Measurements from ENCODE around the gene RAP1GAP.

Gene RAP1GAP

GRCh38 chr1:21608798-21609197, 60.4 kb downstream of the RAP1GAP start:
- no peak for DNase-seq (ENCODE audit: low spot score)

GRCh38 chr1:21607549-21608529, 61.3 kb downstream of the RAP1GAP start:
- DNase-seq (ENCODE audit: low spot score): no peak

GRCh38 chr1:21605964-21606705, 63.0 kb downstream of the RAP1GAP start:
- DNase-seq (ENCODE audit: low spot score): no peak

- DNase-seq (ENCODE audit: low spot score): no peak
Measured at GRCh38 chr1:21605012-21605715, 64.0 kb downstream of the RAP1GAP start.

GRCh38 chr1:21604208-21604957, 64.8 kb downstream of the RAP1GAP start:
- no peak for DNase-seq (ENCODE audit: low spot score)

- DNase-seq (ENCODE audit: low spot score): peak; percentile 63
Measured at GRCh38 chr1:21603177-21604138, 65.7 kb downstream of the RAP1GAP start.

- no peak for DNase-seq (ENCODE audit: low spot score)
Measured at GRCh38 chr1:21601278-21602048, 67.7 kb downstream of the RAP1GAP start.

GRCh38 chr1:21599402-21599801, 69.8 kb downstream of the RAP1GAP start:
- DNase-seq (ENCODE audit: low spot score): no peak

GRCh38 chr1:21598904-21599303, 70.3 kb downstream of the RAP1GAP start:
- DNase-seq (ENCODE audit: low spot score): no peak

- DNase-seq (ENCODE audit: low spot score): no peak
Measured at GRCh38 chr1:21598417-21598816, 70.7 kb downstream of the RAP1GAP start.

GRCh38 chr1:21597753-21598152, 71.4 kb downstream of the RAP1GAP start:
- no peak for DNase-seq (ENCODE audit: low spot score)

- DNase-seq (ENCODE audit: low spot score): no peak
Measured at GRCh38 chr1:21596628-21597027, 72.5 kb downstream of the RAP1GAP start.

- DNase-seq (ENCODE audit: low spot score): no peak
Measured at GRCh38 chr1:21596174-21596573, 73.0 kb downstream of the RAP1GAP start.

- DNase-seq (ENCODE audit: low spot score): no peak
Measured at GRCh38 chr1:21594935-21595897, 73.9 kb downstream of the RAP1GAP start.

GRCh38 chr1:21594501-21594900, 74.7 kb downstream of the RAP1GAP start:
- DNase-seq (ENCODE audit: low spot score): no peak

GRCh38 chr1:21593231-21593630, 75.9 kb downstream of the RAP1GAP start:
- no peak for DNase-seq (ENCODE audit: low spot score)

- no peak for DNase-seq (ENCODE audit: low spot score)
Measured at GRCh38 chr1:21592086-21592865, 76.9 kb downstream of the RAP1GAP start.

GRCh38 chr1:21590934-21591333, 78.2 kb downstream of the RAP1GAP start:
- DNase-seq (ENCODE audit: low spot score): no peak

All from putamen (tissue), 1 donor.